ENCODE measurements around the gene ATN1. TPM values are rescaled to one million over a fixed set of nuclear protein-coding genes. Genes with fewer than 3 reads are reported as not detected.

Gene ATN1
- total RNA-seq, 1 experiment from 2014 or later, result 144 TPM

DNA sequence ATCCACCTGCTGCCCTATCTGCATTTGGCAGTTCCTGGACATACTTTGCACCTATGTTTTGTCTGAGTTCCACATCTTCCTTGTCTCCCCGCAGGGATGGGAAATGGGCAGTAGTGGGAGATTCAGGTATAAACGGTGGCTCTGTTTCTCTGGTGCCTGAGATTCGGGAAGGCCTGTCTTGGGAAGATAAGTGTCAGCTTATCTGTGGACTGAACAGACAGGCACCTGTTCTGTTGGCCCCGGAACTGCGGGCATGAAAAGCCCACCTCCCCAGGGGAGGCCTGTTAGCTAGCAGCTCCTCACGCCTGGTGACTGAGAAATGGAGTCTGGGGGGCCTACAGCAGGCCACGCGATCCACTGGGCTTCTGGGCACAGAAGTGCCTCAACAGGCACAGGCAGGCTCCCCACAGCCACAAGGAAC is 36.9 kb downstream of the ATN1 start:
- BruUV-seq (replicated peaks), result no TSS peak
- intact Hi-C loops (cut with micrococcal nuclease; ENCODE audit: unreplicated experiment), result loop anchor here (10.0 kb wide), 1 partner anchor 200 kb away; the partner anchor contains the start of gene PTMS
- POLR2A ChIA-PET (ENCODE audit: low non-redundant PET), result interaction anchor here (1.0 to 1.9 kb wide), 2 partner anchors 17 to 21 kb away, joined by 3 to 6 read pairs; partner anchors contain the start of genes C12orf57 and RNU7-1

DNA sequence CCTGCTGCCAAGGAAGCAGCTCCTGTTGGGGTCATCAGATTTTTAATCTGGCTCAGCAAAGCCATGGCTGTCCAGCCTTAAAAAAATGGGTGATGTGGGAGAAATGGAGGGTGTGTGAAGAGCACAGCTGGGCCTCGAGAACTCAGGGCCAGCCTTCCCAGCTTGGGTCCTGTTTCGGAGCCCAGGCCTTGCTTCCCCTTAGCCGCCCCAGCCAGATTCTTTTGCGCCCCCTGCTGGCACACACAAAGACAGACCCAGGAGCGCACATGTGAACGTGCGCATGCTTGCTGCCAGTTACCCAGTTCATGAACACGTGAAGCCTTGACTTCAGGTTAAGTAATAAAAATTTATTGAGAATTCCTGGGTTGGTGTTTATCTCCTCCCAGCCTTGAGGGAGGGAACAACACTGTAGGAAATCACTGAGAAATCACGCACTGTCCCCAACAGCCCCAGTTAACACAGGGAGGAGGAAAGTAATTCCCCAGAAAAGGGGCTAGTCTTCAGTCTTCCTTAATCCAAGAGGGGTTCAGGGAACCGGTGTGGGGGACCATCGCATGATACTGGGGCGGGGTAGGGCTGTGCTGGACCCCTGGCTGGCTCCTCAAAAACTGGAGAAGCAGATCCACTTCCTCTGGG is 37.4 kb downstream of the ATN1 start:
- ChIA-PET CTCF (interaction anchor here (0.5 to 2.0 kb wide), 6 partner anchors 22 to 96 kb away, joined by 3 to 20 read pairs (median 7); partner anchors contain the start of genes C12orf57 and RNU7-1), POLR2A (ENCODE audit: low non-redundant PET) (interaction anchor here (1.0 to 1.9 kb wide), 2 partner anchors 18 to 21 kb away, joined by 3 to 6 read pairs; partner anchors contain the start of genes C12orf57 and RNU7-1)
- Histone ChIP-seq H3K36me3 (ENCODE audit: insufficient read depth, low read length, poor library complexity, severe bottlenecking) (peaks cover 49% of the 10 kb centered on the region), H3K27ac (ENCODE audit: low read depth, low read length, poor library complexity, severe bottlenecking) (peak overlapping the region; percentile 77), H3K27me3 (replicated peaks; ENCODE audit: insufficient read depth, low read depth, low read length, poor library complexity) (no peaks in the 10 kb centered on the region), H3K9me3 (ENCODE audit: low read depth, low read length, poor library complexity, severe bottlenecking) (no peaks in the 10 kb centered on the region), H3K4me3 (ENCODE audit: low read depth, low read length, poor library complexity, severe bottlenecking) (no peak overlapping the region), H3K4me1 (ENCODE audit: insufficient read depth, low read length, poor library complexity, severe bottlenecking) (peaks cover 60% of the 10 kb centered on the region)
- TF ChIP-seq CTCF (conservative IDR thresholded peaks at IDR 0.05; ENCODE audit: low read depth, low read length) (peak; percentile 96), EZH2 (IDR thresholded peaks at IDR 0.05; ENCODE audit: borderline replicate concordance, low read depth, low read length, poor library complexity, severe bottlenecking) (no peak)
- DNase-seq (ENCODE audit: low spot score), result peak; percentile 95
- intact Hi-C loops (cut with micrococcal nuclease; ENCODE audit: unreplicated experiment), result loop anchor here (10.0 kb wide), 1 partner anchor 200 kb away; the partner anchor contains the start of gene PTMS
- no TSS peak for BruUV-seq (replicated peaks)

More for the DNA sequence above, 36.9 kb downstream of the ATN1 start:
- peak overlapping the region; percentile 77 for H3K27ac ChIP-seq (ENCODE audit: low read depth, low read length, poor library complexity, severe bottlenecking)
- no peak overlapping the region for H3K4me3 ChIP-seq (ENCODE audit: low read depth, low read length, poor library complexity, severe bottlenecking)
- H3K9me3 ChIP-seq (ENCODE audit: low read depth, low read length, poor library complexity, severe bottlenecking), result no peaks in the 10 kb centered on the region
- peaks cover 60% of the 10 kb centered on the region for H3K4me1 ChIP-seq (ENCODE audit: insufficient read depth, low read length, poor library complexity, severe bottlenecking)
- H3K27me3 ChIP-seq (replicated peaks; ENCODE audit: insufficient read depth, low read depth, low read length, poor library complexity), result no peaks in the 10 kb centered on the region
- TF ChIP-seq EZH2 (IDR thresholded peaks at IDR 0.05; ENCODE audit: borderline replicate concordance, low read depth, low read length, poor library complexity, severe bottlenecking), result no peak
- TF ChIP-seq CTCF (conservative IDR thresholded peaks at IDR 0.05; ENCODE audit: low read depth, low read length), result no peak
- H3K36me3 ChIP-seq (ENCODE audit: insufficient read depth, low read length, poor library complexity, severe bottlenecking), result peaks cover 49% of the 10 kb centered on the region
- CTCF ChIA-PET, result interaction anchor here (0.5 to 2.0 kb wide), 6 partner anchors 21 to 95 kb away, joined by 3 to 20 read pairs (median 7); partner anchors contain the start of genes C12orf57 and RNU7-1
- DNase-seq (ENCODE audit: low spot score), result no peak

- no TSS peak for BruUV-seq (replicated peaks)
- H3K4me3 ChIP-seq (ENCODE audit: low read depth, low read length, poor library complexity, severe bottlenecking), result no peak overlapping the region
- POLR2A ChIA-PET (ENCODE audit: low non-redundant PET), result no interaction called here
- CTCF ChIA-PET, result interaction anchor here (1.8 to 2.0 kb wide), 2 partner anchors 22 to 96 kb away, joined by 7 to 20 read pairs; partner anchors contain the start of genes C12orf57 and RNU7-1
- no peaks in the 10 kb centered on the region for H3K27me3 ChIP-seq (replicated peaks; ENCODE audit: insufficient read depth, low read depth, low read length, poor library complexity)
- TF ChIP-seq EZH2 (IDR thresholded peaks at IDR 0.05; ENCODE audit: borderline replicate concordance, low read depth, low read length, poor library complexity, severe bottlenecking), result no peak
- no peak for TF ChIP-seq CTCF (conservative IDR thresholded peaks at IDR 0.05; ENCODE audit: low read depth, low read length)
- intact Hi-C loops (cut with micrococcal nuclease; ENCODE audit: unreplicated experiment), result loop anchor here (10.0 kb wide), 1 partner anchor 201 kb away; the partner anchor contains the start of gene PTMS
- H3K9me3 ChIP-seq (ENCODE audit: low read depth, low read length, poor library complexity, severe bottlenecking), result no peaks in the 10 kb centered on the region
- DNase-seq (ENCODE audit: low spot score), result no peak
- peaks cover 49% of the 10 kb centered on the region for H3K36me3 ChIP-seq (ENCODE audit: insufficient read depth, low read length, poor library complexity, severe bottlenecking)
- peak overlapping the region; percentile 14 for H3K27ac ChIP-seq (ENCODE audit: low read depth, low read length, poor library complexity, severe bottlenecking)
- H3K4me1 ChIP-seq (ENCODE audit: insufficient read depth, low read length, poor library complexity, severe bottlenecking), result peaks cover 58% of the 10 kb centered on the region
Measured at GRCh38 chr12:6965714-6966113, 38.0 kb downstream of the ATN1 start.

All from A673 (cell line).